ENCODE data around the gene GRID2.

The GRID2 gene

GRCh38 chr4:92968556-92968955, 664.8 kb downstream of the GRID2 start:
- DNase-seq (ENCODE audit: low spot score): no peak

GRCh38 chr4:92968996-92969395, 665.2 kb downstream of the GRID2 start:
- no peak for DNase-seq (ENCODE audit: low spot score)

GRCh38 chr4:92969650-92970379, 666.0 kb downstream of the GRID2 start:
- DNase-seq (ENCODE audit: low spot score): no peak

- DNase-seq (ENCODE audit: low spot score): no peak
Measured at GRCh38 chr4:92970996-92971395, 667.2 kb downstream of the GRID2 start.

GRCh38 chr4:92988301-92988700, 684.5 kb downstream of the GRID2 start:
- no peak for DNase-seq (ENCODE audit: low spot score)

GRCh38 chr4:92992758-92993157, 689.0 kb downstream of the GRID2 start:
- DNase-seq (ENCODE audit: low spot score): no peak

- no peak for DNase-seq (ENCODE audit: low spot score)
Measured at GRCh38 chr4:92994727-92995126, 691.0 kb downstream of the GRID2 start.

GRCh38 chr4:92996533-92996932, 692.8 kb downstream of the GRID2 start:
- DNase-seq (ENCODE audit: low spot score): no peak

- DNase-seq (ENCODE audit: low spot score): no peak
Measured at GRCh38 chr4:93000910-93001309, 697.1 kb downstream of the GRID2 start.

- DNase-seq (ENCODE audit: low spot score): no peak
Measured at GRCh38 chr4:93002240-93002639, 698.5 kb downstream of the GRID2 start.

GRCh38 chr4:93016350-93016749, 712.6 kb downstream of the GRID2 start:
- no peak for DNase-seq (ENCODE audit: low spot score)

GRCh38 chr4:93018243-93018642, 714.5 kb downstream of the GRID2 start:
- no peak for DNase-seq (ENCODE audit: low spot score)

- DNase-seq (ENCODE audit: low spot score): no peak
Measured at GRCh38 chr4:93018806-93019205, 715.0 kb downstream of the GRID2 start.

- no peak for DNase-seq (ENCODE audit: low spot score)
Measured at GRCh38 chr4:93029769-93030168, 726.0 kb downstream of the GRID2 start.

GRCh38 chr4:93030670-93031069, 726.9 kb downstream of the GRID2 start:
- no peak for DNase-seq (ENCODE audit: low spot score)

- DNase-seq (ENCODE audit: low spot score): no peak
Measured at GRCh38 chr4:93031431-93032098, 727.8 kb downstream of the GRID2 start.

- no peak for DNase-seq (ENCODE audit: low spot score)
Measured at GRCh38 chr4:93042746-93043145, 739.0 kb downstream of the GRID2 start.

- DNase-seq (ENCODE audit: low spot score): no peak
Measured at GRCh38 chr4:93053140-93053539, 749.4 kb downstream of the GRID2 start.

GRCh38 chr4:93061826-93062225, 758.1 kb downstream of the GRID2 start:
- DNase-seq (ENCODE audit: low spot score): no peak

GRCh38 chr4:93063325-93063724, 759.6 kb downstream of the GRID2 start:
- DNase-seq (ENCODE audit: low spot score): no peak

GRCh38 chr4:93065790-93066189, 762.0 kb downstream of the GRID2 start:
- no peak for DNase-seq (ENCODE audit: low spot score)

- DNase-seq (ENCODE audit: low spot score): no peak
Measured at GRCh38 chr4:93066749-93067148, 763.0 kb downstream of the GRID2 start.

GRCh38 chr4:93072292-93072691, 768.5 kb downstream of the GRID2 start:
- no peak for DNase-seq (ENCODE audit: low spot score)

- DNase-seq (ENCODE audit: low spot score): no peak
Measured at GRCh38 chr4:93080316-93080715, 776.5 kb downstream of the GRID2 start.

Measured in activated CD4-positive, alpha-beta T cell treated with anti-CD3 and anti-CD28 coated beads, Interleukin-2, Interleukin-4, amounts not matched to agents 100 ng/mL and 50 ng/mL, durations not matched to agents 16 hours and 8 hours (primary cell).